IMR-90 (cell line): ENCODE data around the gene PRKAR1B. TPM values are rescaled to one million over a fixed set of nuclear protein-coding genes. Genes with fewer than 3 reads are reported as not detected.

ENCODE experiments used
- ATAC-seq: fragments of 200-7000 bp; cut with Tn5 transposase; 2 replicates; pipeline ENCODE4 v1.9.1; 2020; ENCODE audit warnings: low read depth, mild to moderate bottlenecking, moderate library complexity
- BruUV-seq: library from RNA; stranded (reverse); fragments of 400-500 nt; replicated peaks from 2 replicates; lab custom pipeline; 2021; lab: Mats Ljungman, UMichigan
- CTCF ChIA-PET: fragments of 300-600 bp; formaldehyde crosslinking; extraction: SDS; loops from one replicate; lab custom pipeline; 2021; ENCODE audit warnings: antibody characterized with exemption; lab: Yijun Ruan, JAX
- POLR2A ChIA-PET: fragments of 300-600 bp; sonication (Branson Sonifier 250); formaldehyde crosslinking; loops from one replicate; lab custom pipeline; 2022; ENCODE audit warnings: antibody characterized with exemption; ENCODE audit not compliant: unreplicated experiment; lab: Charles Lee
- DNase-seq: peaks from one replicate; pipeline ENCODE4 v3.0.0; 2013
- H2AFZ ChIP-seq: replicated peaks from 2 replicates; pipeline ENCODE3; 2013; ENCODE audit warnings: low read length, mild to moderate bottlenecking; ENCODE audit not compliant: poor library complexity
- H2AK5ac ChIP-seq: 2 replicates; pipeline ENCODE4 v1.6.1; 2013; ENCODE audit warnings: low read depth, low read length, inconsistent platforms
- H2AK9ac ChIP-seq: replicated peaks from 2 replicates; pipeline ENCODE3; 2013; ENCODE audit warnings: mild to moderate bottlenecking, low read depth, low read length, moderate library complexity; ENCODE audit not compliant: poor library complexity
- H2BK120ac ChIP-seq: 2 replicates; pipeline ENCODE4 v1.6.1; 2013; ENCODE audit warnings: low read depth, low read length, inconsistent platforms
- H2BK15ac ChIP-seq: 3 replicates; pipeline ENCODE4 v1.6.1; 2013; ENCODE audit warnings: low read depth, low read length, inconsistent platforms
- H2BK20ac ChIP-seq: 2 replicates; pipeline ENCODE4 v1.6.1; 2013; ENCODE audit warnings: low read depth, mild to moderate bottlenecking, inconsistent platforms, low read length, moderate library complexity
- H2BK5ac ChIP-seq: 2 replicates; pipeline ENCODE4 v1.6.1; 2013; ENCODE audit warnings: mild to moderate bottlenecking, low read depth, low read length, inconsistent platforms; ENCODE audit not compliant: poor library complexity, severe bottlenecking
- H3K14ac ChIP-seq: replicated peaks from 2 replicates; pipeline ENCODE4 v1.6.1; 2013; ENCODE audit warnings: low read depth, low read length, inconsistent platforms
- H3K18ac ChIP-seq: 2 replicates; pipeline ENCODE4 v1.6.1; 2013; ENCODE audit warnings: low read depth, low read length, control low read depth
- H3K23ac ChIP-seq: 2 replicates; pipeline ENCODE4 v1.6.1; 2013; ENCODE audit warnings: low read depth, low read length, inconsistent platforms
- H3K27ac ChIP-seq: 2 replicates; pipeline ENCODE4 v1.5.1; 2013; ENCODE audit warnings: mild to moderate bottlenecking, control low read depth, low read length; ENCODE audit not compliant: insufficient read depth
- H3K27me3 ChIP-seq: 2 replicates; pipeline ENCODE4 v1.6.1; 2013; ENCODE audit warnings: low read length; ENCODE audit not compliant: control insufficient read depth, insufficient read depth
- H3K36me3 ChIP-seq: 2 replicates; pipeline ENCODE4 v1.6.1; 2013; ENCODE audit warnings: low read length, mixed read lengths; ENCODE audit not compliant: control insufficient read depth, insufficient read depth
- H3K4ac ChIP-seq: 2 replicates; pipeline ENCODE4 v1.6.1; 2013; ENCODE audit warnings: low read depth, low read length, inconsistent platforms
- H3K4me1 ChIP-seq: 2 replicates; pipeline ENCODE4 v1.6.1; 2013; ENCODE audit warnings: low read length, mixed read lengths; ENCODE audit not compliant: control insufficient read depth, insufficient read depth
- H3K4me2 ChIP-seq: 2 replicates; pipeline ENCODE4 v1.6.1; 2013; ENCODE audit warnings: low read depth, mild to moderate bottlenecking, control low read depth, low read length, moderate library complexity
- H3K4me3 ChIP-seq: 2 replicates; pipeline ENCODE4 v1.5.1; 2013; ENCODE audit warnings: low read depth, mild to moderate bottlenecking, control low read depth, low read length, moderate library complexity; ENCODE audit not compliant: insufficient read depth
- H3K56ac ChIP-seq: 2 replicates; pipeline ENCODE4 v1.6.1; 2013; ENCODE audit warnings: low read length, inconsistent platforms; ENCODE audit not compliant: insufficient read depth; ENCODE audit errors: extremely low read depth
- H3K79me1 ChIP-seq, 2 experiments: 2 replicates each; pipeline ENCODE4 v1.6.1; 2013; ENCODE audit warnings: low read length in 2 of 2, inconsistent platforms in 1 of 2, low read depth in 1 of 2
- H3K9ac ChIP-seq: 2 replicates; pipeline ENCODE4 v1.6.1; 2013; ENCODE audit warnings: low read depth, low read length, control low read depth
- H3K9me1 ChIP-seq: 2 replicates; pipeline ENCODE4 v1.6.1; 2013; ENCODE audit warnings: low read length, inconsistent platforms; ENCODE audit not compliant: insufficient read depth
- H3K9me3 ChIP-seq: 2 replicates; pipeline ENCODE4 v1.6.1; 2013; ENCODE audit warnings: low read length; ENCODE audit not compliant: control insufficient read depth, insufficient read depth
- H4K20me1 ChIP-seq: 2 replicates; pipeline ENCODE4 v1.6.1; 2013; ENCODE audit warnings: low read length, inconsistent platforms; ENCODE audit not compliant: insufficient read depth
- H4K5ac ChIP-seq: 2 replicates; pipeline ENCODE4 v1.6.1; 2013; ENCODE audit warnings: mild to moderate bottlenecking, low read depth, low read length, control low read depth
- H4K8ac ChIP-seq, 2 experiments: 2 replicates each; pipeline ENCODE4 v1.6.1; 2013; ENCODE audit warnings: low read depth in 2 of 2, low read length in 2 of 2, control low read depth in 1 of 2, inconsistent platforms in 1 of 2
- H4K91ac ChIP-seq: 2 replicates; pipeline ENCODE4 v1.6.1; 2013; ENCODE audit warnings: low read depth, low read length, inconsistent platforms; ENCODE audit not compliant: insufficient read depth
- BHLHE40 ChIP-seq: fragments of 150-350 bp; IDR thresholded peaks from 2 replicates; pipeline ENCODE4 v1.6.1; 2016; ENCODE audit warnings: mild to moderate bottlenecking, low read depth, low read length
- FOS ChIP-seq: fragments of 150-350 bp; IDR thresholded peaks from 2 replicates; pipeline ENCODE4 v1.6.1; 2016; ENCODE audit warnings: low read depth, low read length
- POLR2A ChIP-seq: IDR thresholded peaks from 2 replicates; pipeline ENCODE4 v1.6.1; 2012; ENCODE audit warnings: mild to moderate bottlenecking, low read depth, low read length
- WGBS, 2 experiments: methylation state at CpG; one replicate each; pipeline versions ENCODE4 v1.1.5 to v1.1.7; 2013; ENCODE audit warnings: missing lambda C conversion rate in 2 of 2; ENCODE audit not compliant: insufficient read length in 1 of 2; ENCODE audit errors: extremely low coverage in 2 of 2; 5-methylcytosine and 5-hydroxymethylcytosine counted together
- dilution Hi-C: fragments of 300-500 bp; cut with HindIII; formaldehyde crosslinking; loops from one replicate; pipeline ENCODE4 v1.14.3; 2018; ENCODE audit warnings: low sequenced_read_pairs; ENCODE audit not compliant: unreplicated experiment
- in situ Hi-C: fragments of 300-500 bp; cut with MboI; formaldehyde crosslinking; loops from 3 replicates; pipeline ENCODE4 v1.14.3; 2019; ENCODE audit warnings: low sequenced_read_pairs, inconsistent platforms, mixed read lengths
- intact Hi-C: fragments of 100-400 bp; cut with micrococcal nuclease; formaldehyde crosslinking; loops from 2 replicates; pipeline ENCODE4 v1.10.0; 2022
- polyA plus RNA-seq, 3 experiments: library from polyadenylated mRNA; depleted of rRNA; stranded (reverse); fragments of >200 nt; gene quantifications; 2 replicates each; pipeline ENCODE4 v1.2.3, GENCODE V29; 2012; ENCODE audit warnings: low replicate concordance in 1 of 3
- total RNA-seq: library from RNA; depleted of rRNA; stranded (reverse); fragments of >200 nt; gene quantifications from 2 replicates; pipeline ENCODE4 v1.2.3, GENCODE V29; 2012

PRKAR1B gene
- total and polyA plus RNA-seq, 2 of the 4 experiments (the other 2 are of a cell fraction): 15.2 to 20.2 TPM

- H3K4me1 ChIP-seq: peaks cover 3% of the 10 kb centered on the region; the same call in 1 of the 2 replicates
- H3K4ac ChIP-seq: no peak overlapping the region
- dilution Hi-C loops: no loop called here
- no peak overlapping the region for H3K4me2 ChIP-seq
- H3K14ac ChIP-seq: no peak overlapping the region
- no peaks in the 10 kb centered on the region; the same call in 1 of the 2 replicates for H3K9me3 ChIP-seq
- intact Hi-C loops: no loop called here
- H3K23ac ChIP-seq: no peak overlapping the region
- BruUV-seq: no TSS peak
- ChIA-PET CTCF (no interaction called here), POLR2A (no interaction called here)
- no peaks in the 10 kb centered on the region for H3K9me1 ChIP-seq
- H3K27ac ChIP-seq: no peak overlapping the region
- no peaks in the 10 kb centered on the region for H3K36me3 ChIP-seq
- H2BK120ac ChIP-seq: no peak overlapping the region
- H3K18ac ChIP-seq: no peak overlapping the region
- ATAC-seq (no peak), DNase-seq (no peak)
- no peak overlapping the region for H3K9ac ChIP-seq
- H2BK15ac ChIP-seq: no peak overlapping the region
- no peak overlapping the region for H2AFZ ChIP-seq
- no peak overlapping the region for H2BK20ac ChIP-seq
- H4K5ac ChIP-seq: no peak overlapping the region
- TF ChIP-seq BHLHE40 (no peak), POLR2A (no peak), FOS (no peak)
- H2AK9ac ChIP-seq: no peak overlapping the region
- no peak overlapping the region for H3K4me3 ChIP-seq
- no peaks in the 10 kb centered on the region; the same call in 1 of the 2 replicates for H3K27me3 ChIP-seq
- in situ Hi-C loops: no loop called here
- H2BK5ac ChIP-seq: no peak overlapping the region
- no peak overlapping the region for H3K56ac ChIP-seq
- WGBS, 2 experiments: 100% methylated on average over 4 of the region's 31 CpGs; no CpG with 5 or more reads in 1 of the 2 experiments
- H4K20me1 ChIP-seq: no peaks in the 10 kb centered on the region
- no peaks in the 10 kb centered on the region for H3K79me1 ChIP-seq
- H4K91ac ChIP-seq: no peak overlapping the region
- H2AK5ac ChIP-seq: no peak overlapping the region
- H4K8ac ChIP-seq: no peak overlapping the region
Measured at GRCh38 chr7:549891-550625, 177.0 kb downstream of the PRKAR1B start.
